ENCODE measurements around the gene PFAS. TPM values are rescaled to one million over a fixed set of nuclear protein-coding genes. Genes with fewer than 3 reads are reported as not detected.

Gene PFAS
- total RNA-seq, 1 experiment from 2014 or later, result 228 TPM

DNA sequence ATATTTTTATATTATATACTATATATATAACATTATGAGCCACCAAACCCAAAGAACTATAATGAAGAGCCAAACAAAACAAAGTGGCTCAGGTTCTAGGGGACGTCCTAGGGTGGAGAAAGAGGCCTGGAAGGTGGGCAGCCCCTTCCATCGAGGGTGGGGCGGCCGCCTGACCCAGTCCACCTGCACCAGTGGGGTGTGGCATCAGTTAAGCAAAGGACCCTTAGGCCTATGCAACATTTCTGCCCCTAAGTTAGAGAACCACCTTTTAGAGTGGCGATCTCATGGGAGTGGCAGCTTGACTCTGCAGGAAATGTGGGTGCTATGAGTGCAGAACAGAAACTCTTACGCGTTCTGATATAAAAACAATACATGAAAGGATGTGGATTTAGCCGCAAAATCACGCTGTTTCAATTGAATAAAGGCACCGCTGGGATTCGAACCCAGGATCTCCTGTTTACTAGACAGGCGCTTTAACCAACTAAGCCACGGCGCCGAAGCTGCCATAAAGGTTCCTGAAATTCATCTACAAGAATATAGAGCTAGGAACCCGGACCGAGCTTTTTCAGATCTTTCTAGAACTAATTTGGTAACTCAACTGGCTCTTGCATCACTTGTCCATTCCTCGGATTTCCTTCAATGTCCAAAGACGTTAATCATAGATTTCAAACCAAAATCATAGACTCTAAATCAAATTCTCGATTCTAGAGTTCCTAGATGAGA, 23.1 kb upstream of the PFAS start:
- Histone ChIP-seq H3K4me1 (ENCODE audit: insufficient read depth, low read length) (no peaks in the 10 kb centered on the region), H4K8ac (replicated peaks; ENCODE audit: insufficient read length, low read depth, low read length) (no peak overlapping the region), H3K23me2 (ENCODE audit: insufficient read length, low read depth, low read length, poor library complexity, severe bottlenecking) (peaks cover 10% of the 10 kb centered on the region), H3K9ac (ENCODE audit: extremely low read depth, insufficient read length, low read length) (peak overlapping the region; percentile 62), H3K18ac (ENCODE audit: insufficient read length, low read depth, low read length) (no peak overlapping the region), H3K27ac (ENCODE audit: insufficient read length, low read depth, low read length) (no peak overlapping the region), H3K4ac (ENCODE audit: low read depth, low read length) (no peak overlapping the region; the same call in 1 of the 2 replicates), H4K91ac (ENCODE audit: insufficient read length, low read depth, low read length) (no peak overlapping the region), H3K23ac (ENCODE audit: insufficient read length, low read depth, low read length) (no peak overlapping the region), H4K5ac (ENCODE audit: insufficient read length, low read depth, low read length) (no peak overlapping the region), H3K79me2 (ENCODE audit: insufficient read depth, low read length) (no peaks in the 10 kb centered on the region), H3K79me1 (ENCODE audit: insufficient read depth, low read depth, low read length, poor library complexity, severe bottlenecking) (no peaks in the 10 kb centered on the region), H2BK120ac (ENCODE audit: low read depth, low read length, poor library complexity, severe bottlenecking) (no peak overlapping the region), H3K27me3 (ENCODE audit: insufficient read depth, low read length) (no peaks in the 10 kb centered on the region), H2BK5ac (ENCODE audit: insufficient read length, low read length) (no peak overlapping the region), H2BK20ac (ENCODE audit: low read depth, low read length, poor library complexity, severe bottlenecking) (no peak overlapping the region), H4K20me1 (ENCODE audit: control insufficient read depth, insufficient read depth, insufficient read length) (no peaks in the 10 kb centered on the region), H3K56ac (ENCODE audit: insufficient read length, low read depth, low read length) (no peak overlapping the region), H3K4me2 (ENCODE audit: insufficient read depth, insufficient read length, low read length) (peak overlapping the region; percentile 57), H3T11ph (ENCODE audit: low read length) (no peak overlapping the region), H2BK12ac (ENCODE audit: insufficient read length, low read depth, low read length) (no peak overlapping the region), H2AK5ac (ENCODE audit: insufficient read length, low read length) (no peak overlapping the region), H2BK15ac (ENCODE audit: low read depth, low read length) (no peak overlapping the region), H3K14ac (ENCODE audit: insufficient read depth, low read length) (no peak overlapping the region), H2AFZ (ENCODE audit: low read length) (no peak overlapping the region), H3K9me3 (ENCODE audit: control insufficient read depth, low read depth, low read length) (no peaks in the 10 kb centered on the region)
- no CpG with 5 or more reads among the region's 20 CpGs for WGBS (ENCODE audit: extremely low coverage, insufficient read length, low lambda C conversion rate)
- H3K9me3 Mint-ChIP-seq, result peaks cover 14 to 15% of the 10 kb centered on the region in 2 experiments; a peak in 4 of 5 replicates
- H3K4me1 Mint-ChIP-seq, result peaks cover 12 to 22% of the 10 kb centered on the region in 2 experiments
- H3K27ac Mint-ChIP-seq, result peak overlapping the region; percentile 78 to 98 (median 90)
- peak; percentile 82 for DNase-seq
- peak overlapping the region; percentile 76 to 89 for H3K4me3 Mint-ChIP-seq
- TF ChIP-seq, protein P1, sequence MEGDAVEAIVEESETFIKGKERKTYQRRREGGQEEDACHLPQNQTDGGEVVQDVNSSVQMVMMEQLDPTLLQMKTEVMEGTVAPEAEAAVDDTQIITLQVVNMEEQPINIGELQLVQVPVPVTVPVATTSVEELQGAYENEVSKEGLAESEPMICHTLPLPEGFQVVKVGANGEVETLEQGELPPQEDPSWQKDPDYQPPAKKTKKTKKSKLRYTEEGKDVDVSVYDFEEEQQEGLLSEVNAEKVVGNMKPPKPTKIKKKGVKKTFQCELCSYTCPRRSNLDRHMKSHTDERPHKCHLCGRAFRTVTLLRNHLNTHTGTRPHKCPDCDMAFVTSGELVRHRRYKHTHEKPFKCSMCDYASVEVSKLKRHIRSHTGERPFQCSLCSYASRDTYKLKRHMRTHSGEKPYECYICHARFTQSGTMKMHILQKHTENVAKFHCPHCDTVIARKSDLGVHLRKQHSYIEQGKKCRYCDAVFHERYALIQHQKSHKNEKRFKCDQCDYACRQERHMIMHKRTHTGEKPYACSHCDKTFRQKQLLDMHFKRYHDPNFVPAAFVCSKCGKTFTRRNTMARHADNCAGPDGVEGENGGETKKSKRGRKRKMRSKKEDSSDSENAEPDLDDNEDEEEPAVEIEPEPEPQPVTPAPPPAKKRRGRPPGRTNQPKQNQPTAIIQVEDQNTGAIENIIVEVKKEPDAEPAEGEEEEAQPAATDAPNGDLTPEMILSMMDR (conservative IDR thresholded peaks at IDR 0.05), result no peak
- peaks cover 23% of the 10 kb centered on the region for H3K27me3 Mint-ChIP-seq (ENCODE audit: low read depth)
- peaks cover 22 to 45% (median 32%) of the 10 kb centered on the region in 3 experiments; a peak in 6 of 7 replicates for H3K36me3 Mint-ChIP-seq (ENCODE audit: insufficient read depth in 1 of 3, low read depth in 3 of 3)

All from H9 (cell line).